GM21360 (cell line): ENCODE data around the gene PPBP.
"Not testable (repeated sequence)": the region's sequence is repeated elsewhere in the genome, so short reads cannot be mapped to it uniquely, and the experiment has no call there.

ENCODE experiments used
- ATAC-seq: cut with Tn5 transposase; IDR thresholded peaks from one replicate; pipeline ENCODE4 v1.9.1; 2021; ENCODE audit warnings: mild to moderate bottlenecking, moderate library complexity; ENCODE audit not compliant: unreplicated experiment

The PPBP gene

DNA sequence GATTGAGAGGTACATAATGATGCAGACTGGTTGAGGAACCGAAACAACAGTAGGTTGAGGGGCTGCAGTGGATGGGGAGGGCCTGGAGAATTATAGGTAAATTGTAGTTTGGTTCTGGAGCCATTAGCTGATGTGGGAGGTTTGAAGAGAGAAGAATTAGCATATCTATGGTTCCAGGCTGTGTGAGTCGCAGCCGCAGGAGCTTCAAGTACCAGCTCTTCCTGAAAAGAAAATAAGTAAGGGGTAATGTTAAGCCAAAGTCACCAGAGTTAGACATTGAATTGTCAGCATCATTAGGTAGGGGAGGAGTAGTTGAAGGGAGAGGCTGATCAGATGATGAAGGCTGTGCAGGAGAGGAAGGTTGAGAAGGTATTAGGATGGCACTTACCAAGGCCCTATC is 35.6 kb downstream of the PPBP start:
- no peak for ATAC-seq

GRCh38 chr4:73950376-73950920 is 37.5 kb downstream of the PPBP start:
- not testable (repeated sequence) for ATAC-seq

GRCh38 chr4:73948990-73949706 is 38.8 kb downstream of the PPBP start:
- ATAC-seq, result no peak

- no peak for ATAC-seq
These were observed 39.7 kb downstream of the PPBP start for GRCh38 chr4:73948291-73948690.

GRCh38 chr4:73947239-73947985 is 40.6 kb downstream of the PPBP start:
- ATAC-seq, result no peak

DNA sequence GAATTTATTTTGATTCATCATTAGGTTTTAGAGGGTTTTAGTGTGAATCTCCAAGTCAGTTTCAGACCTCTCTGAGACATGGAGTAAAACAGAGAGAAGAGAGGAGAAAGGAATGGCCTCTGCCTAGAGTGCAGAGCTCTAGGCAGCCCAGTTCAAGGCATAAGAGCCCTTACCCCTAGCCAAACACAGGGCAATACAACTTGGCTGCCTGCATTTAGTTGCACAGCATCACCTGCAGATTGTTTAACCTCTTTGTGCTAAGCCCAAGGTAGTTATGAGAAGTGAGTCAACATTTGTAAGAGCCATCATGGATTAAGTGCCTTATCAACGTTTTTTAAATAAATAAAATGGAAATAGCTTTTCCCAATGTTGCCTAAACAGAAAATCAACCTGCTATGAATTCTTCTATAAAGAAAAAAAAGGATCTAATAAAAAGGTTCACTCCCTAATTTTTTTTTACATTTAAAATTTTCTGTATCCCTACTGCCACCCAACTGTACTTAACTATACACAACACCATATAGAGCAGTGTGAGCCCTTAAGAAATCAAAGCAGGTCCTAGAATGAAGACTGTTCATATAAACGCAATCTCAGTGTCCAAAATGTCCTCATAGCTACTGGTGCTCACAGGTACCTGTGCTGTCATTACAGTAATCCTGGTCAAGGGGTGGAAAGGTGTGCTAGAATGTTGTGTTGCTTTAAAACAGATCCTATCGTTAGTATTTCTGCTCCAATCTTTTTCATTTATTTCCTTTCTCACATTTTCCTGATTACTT is 42.1 kb downstream of the PPBP start:
- no peak for ATAC-seq

DNA sequence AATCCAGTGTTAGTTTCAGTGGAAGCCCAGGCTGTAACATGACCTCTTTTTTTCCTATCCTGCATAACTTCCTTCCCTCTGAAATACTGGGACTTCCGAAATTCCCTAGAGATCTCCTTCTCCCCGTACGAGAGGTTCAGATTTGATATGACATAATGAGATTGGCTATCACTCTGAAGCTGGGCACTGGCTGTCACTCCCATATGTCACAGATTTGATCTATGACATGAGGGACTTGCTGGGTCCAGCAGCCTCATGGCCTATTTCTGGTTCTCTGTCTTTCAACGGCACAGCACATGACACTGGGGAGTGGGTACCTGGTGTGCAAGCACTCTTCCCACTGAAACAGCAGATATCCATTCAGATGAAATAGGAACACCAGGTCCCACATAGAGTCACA is 42.9 kb downstream of the PPBP start:
- no peak for ATAC-seq

DNA sequence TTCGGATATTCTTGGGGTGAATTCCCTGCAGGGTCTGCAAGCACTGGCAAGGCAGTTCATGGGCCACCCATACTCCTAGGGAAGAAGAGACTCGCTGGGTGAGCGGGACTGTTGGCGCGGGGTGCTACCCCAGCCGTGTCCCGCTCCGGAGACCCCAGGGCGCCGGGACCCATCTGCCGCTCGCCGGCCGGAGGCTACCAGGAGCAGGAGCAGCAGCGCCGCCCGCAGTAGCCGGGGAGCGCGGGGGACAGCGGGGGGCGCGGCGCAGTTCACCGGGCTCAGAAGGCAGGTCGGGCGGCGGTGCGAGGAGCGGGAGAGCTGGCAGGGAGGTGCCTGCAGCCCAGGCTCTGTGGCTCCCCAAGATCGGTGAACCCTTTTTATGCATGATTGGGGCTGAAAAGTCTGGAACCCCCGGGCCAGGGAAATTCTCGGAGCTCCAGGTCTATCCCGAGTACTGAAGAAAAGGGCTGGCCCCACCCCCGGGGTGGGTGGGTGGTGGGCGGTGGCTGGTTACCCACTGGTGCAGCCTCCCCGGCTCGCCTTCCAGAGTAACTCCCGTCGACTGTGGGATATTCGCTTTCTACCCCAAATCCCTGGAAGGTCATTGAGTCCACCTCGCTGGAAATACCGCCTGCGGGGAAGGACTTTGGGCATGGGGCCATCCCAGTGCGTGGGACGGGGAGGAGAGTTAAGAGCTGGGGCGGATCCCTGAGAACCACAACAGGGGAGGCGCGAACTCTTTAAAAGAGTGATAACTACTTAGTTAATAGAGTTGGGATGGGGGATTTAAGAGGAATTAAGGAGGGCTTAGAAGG is 43.7 kb downstream of the PPBP start:
- ATAC-seq, result no peak

GRCh38 chr4:73943555-73943954 is 44.4 kb downstream of the PPBP start:
- ATAC-seq, result no peak

DNA sequence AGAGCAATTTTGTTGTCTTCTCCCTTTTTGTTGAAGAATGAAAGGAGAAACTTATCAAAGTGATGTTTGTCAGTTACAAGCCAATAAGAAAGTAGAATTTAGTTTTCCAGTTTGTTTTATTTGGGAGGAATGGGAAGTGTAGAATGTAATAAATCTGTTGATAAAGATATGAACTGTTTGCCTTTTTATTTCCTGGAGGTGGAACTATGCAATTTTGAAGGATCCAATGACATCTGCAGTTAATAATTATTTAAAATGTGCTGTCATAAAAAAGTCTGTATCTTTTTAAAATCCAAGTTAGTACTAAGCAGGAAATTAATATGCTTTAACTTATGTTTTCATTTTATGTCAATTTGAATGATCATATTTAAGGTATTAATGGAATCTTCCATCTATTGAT is 51.0 kb downstream of the PPBP start:
- no peak for ATAC-seq
